GM23338 (cell line): ENCODE measurements around the gene LEAP2. TPM values are rescaled to one million over a fixed set of nuclear protein-coding genes. Genes with fewer than 3 reads are reported as not detected.
A peak's percentile ranks its signal among the peaks of the same experiment; 100 is the strongest.

Source experiments
- ATAC-seq: fragments of 200-7000 bp; cut with Tn5 transposase; 3 replicates; pipeline ENCODE4 v1.9.1; 2020
- DNase-seq: peaks from one replicate; pipeline ENCODE4 v3.0.0-alpha.2; 2015; ENCODE audit warnings: low spot score
- H2AFZ ChIP-seq: fragments of 200-600 bp; sonication (generic); 2 replicates; pipeline ENCODE4 v1.8.0; 2016; ENCODE audit warnings: antibody characterized with exemption, mild to moderate bottlenecking, moderate library complexity
- H3F3A ChIP-seq: fragments of 200-600 bp; sonication (generic); replicated peaks from 2 replicates; pipeline ENCODE4 v1.8.0; 2017; ENCODE audit warnings: antibody characterized with exemption, mixed run types, low read depth
- H3K27ac ChIP-seq: fragments of 200-600 bp; sonication (generic); 2 replicates; pipeline ENCODE4 v1.6.1; 2016; ENCODE audit warnings: low read depth
- H3K27me3 ChIP-seq: fragments of 200-600 bp; sonication (generic); 2 replicates; pipeline ENCODE4 v1.8.0; 2016; ENCODE audit warnings: mild to moderate bottlenecking, mixed run types, moderate library complexity; ENCODE audit not compliant: insufficient read depth
- H3K36me3 ChIP-seq: fragments of 200-600 bp; sonication (generic); 2 replicates; pipeline ENCODE4 v1.8.0; 2016; ENCODE audit warnings: mild to moderate bottlenecking; ENCODE audit not compliant: insufficient read depth
- H3K4me1 ChIP-seq: fragments of 200-600 bp; sonication (generic); 2 replicates; pipeline ENCODE4 v1.8.0; 2016; ENCODE audit warnings: mild to moderate bottlenecking, moderate library complexity; ENCODE audit not compliant: insufficient read depth
- H3K4me2 ChIP-seq: fragments of 200-600 bp; sonication (generic); 2 replicates; pipeline ENCODE4 v1.7.1; 2017; ENCODE audit warnings: mixed run types
- H3K4me3 ChIP-seq: fragments of 200-600 bp; sonication (generic); 2 replicates; pipeline ENCODE4 v1.6.1; 2016; ENCODE audit warnings: mixed run types
- H3K79me2 ChIP-seq: fragments of 200-600 bp; sonication (generic); replicated peaks from 2 replicates; pipeline ENCODE4 v1.8.0; 2017; ENCODE audit warnings: mild to moderate bottlenecking; ENCODE audit not compliant: insufficient read depth
- H3K9me2 ChIP-seq: fragments of 200-600 bp; sonication (generic); 2 replicates; pipeline ENCODE4 v1.8.0; 2017; ENCODE audit not compliant: insufficient read depth
- H4K20me1 ChIP-seq: fragments of 200-600 bp; sonication (generic); replicated peaks from 2 replicates; pipeline ENCODE4 v1.8.0; 2017; ENCODE audit warnings: mild to moderate bottlenecking; ENCODE audit not compliant: insufficient read depth
- H3K27ac Mint-ChIP-seq: 2 replicates; pipeline ENCODE4 v1.8.0; 2020; ENCODE audit warnings: inconsistent platforms, mild to moderate bottlenecking, moderate library complexity, mixed read lengths
- H3K27me3 Mint-ChIP-seq: 3 replicates; pipeline ENCODE4 v1.8.0; 2022; ENCODE audit warnings: low read depth, mild to moderate bottlenecking, moderate library complexity, mixed read lengths, inconsistent platforms; ENCODE audit not compliant: insufficient read depth, poor library complexity
- H3K36me3 Mint-ChIP-seq: 3 replicates; pipeline ENCODE4 v1.8.0; 2021; ENCODE audit warnings: low read depth, mild to moderate bottlenecking, inconsistent platforms, moderate library complexity, mixed read lengths
- H3K4me1 Mint-ChIP-seq: 3 replicates; pipeline ENCODE4 v1.8.0; 2020; ENCODE audit warnings: mild to moderate bottlenecking, inconsistent platforms, mixed read lengths
- H3K4me3 Mint-ChIP-seq: 3 replicates; pipeline ENCODE4 v1.8.0; 2021; ENCODE audit warnings: moderate library complexity, mild to moderate bottlenecking, inconsistent platforms, mixed read lengths
- H3K9me3 Mint-ChIP-seq: 3 replicates; pipeline ENCODE4 v1.8.0; 2020; ENCODE audit warnings: moderate library complexity, mild to moderate bottlenecking, inconsistent platforms, mixed read lengths
- CREB1 ChIP-seq: fragments of 250-450 bp; sonication (Bioruptor Pico); IDR thresholded peaks from 2 replicates; pipeline ENCODE4 v1.5.0; 2020; ENCODE audit warnings: low read depth, mild to moderate bottlenecking, moderate library complexity
- EZH2 ChIP-seq: fragments of 200-600 bp; sonication (generic); IDR thresholded peaks from one replicate; pipeline ENCODE4 v1.8.0; 2017; ENCODE audit warnings: antibody characterized with exemption, mild to moderate bottlenecking, low read depth; ENCODE audit not compliant: unreplicated experiment
- EZH2phosphoT487 ChIP-seq: fragments of 200-600 bp; sonication (generic); IDR thresholded peaks from one replicate; pipeline ENCODE4 v1.8.1; 2018; ENCODE audit warnings: antibody characterized with exemption; ENCODE audit not compliant: unreplicated experiment
- JUNB ChIP-seq: IDR thresholded peaks from one replicate; pipeline ENCODE4 v1.6.1; 2016; ENCODE audit warnings: antibody characterized with exemption; ENCODE audit not compliant: unreplicated experiment
- NANOG ChIP-seq: IDR thresholded peaks from 2 replicates; pipeline ENCODE4 v1.6.1; 2016; ENCODE audit warnings: antibody characterized with exemption, borderline replicate concordance
- STAT1 ChIP-seq: IDR thresholded peaks from one replicate; pipeline ENCODE4 v1.6.1; 2016; ENCODE audit warnings: antibody characterized with exemption; ENCODE audit not compliant: unreplicated experiment
- ZNF331 ChIP-seq: fragments of 250-450 bp; sonication (Bioruptor Pico); IDR thresholded peaks from 2 replicates; pipeline ENCODE4 v1.5.0; 2020; ENCODE audit warnings: low read depth, mild to moderate bottlenecking, moderate library complexity
- polyA plus RNA-seq: library from polyadenylated mRNA; unstranded; fragments of >200 nt; fragmentation: Nextera tagmentation; extraction: Ambion mirVana; gene quantifications from 2 replicates; pipeline ENCODE4 v1.2.1, GENCODE V29; 2016
- total RNA-seq: library from RNA; depleted of rRNA; stranded (reverse); fragments of >200 nt; shearing (Covaris generic); gene quantifications from 2 replicates; pipeline ENCODE4 v1.2.3, GENCODE V29; 2014
- TF ChIP-seq, protein P1 (sequence below): IDR thresholded peaks from one replicate; pipeline ENCODE4 v1.6.1; 2018; ENCODE audit warnings: antibody characterized with exemption; ENCODE audit not compliant: unreplicated experiment
- TF ChIP-seq, protein P2 (sequence below), 2 experiments: fragments of 200-600 bp in 1 of 2; sonication (generic) in 1 of 2; conservative IDR thresholded peaks; 2 replicates each; pipeline versions ENCODE4 v1.5.1 to v1.6.1; 2016 to 2017; ENCODE audit warnings: antibody characterized with exemption in 2 of 2, low read depth in 2 of 2, mild to moderate bottlenecking in 2 of 2, moderate library complexity in 1 of 2

The LEAP2 gene
- total and polyA plus RNA-seq, 2 experiments from 2014 or later: 1.5 to 1.8 TPM

DNA sequence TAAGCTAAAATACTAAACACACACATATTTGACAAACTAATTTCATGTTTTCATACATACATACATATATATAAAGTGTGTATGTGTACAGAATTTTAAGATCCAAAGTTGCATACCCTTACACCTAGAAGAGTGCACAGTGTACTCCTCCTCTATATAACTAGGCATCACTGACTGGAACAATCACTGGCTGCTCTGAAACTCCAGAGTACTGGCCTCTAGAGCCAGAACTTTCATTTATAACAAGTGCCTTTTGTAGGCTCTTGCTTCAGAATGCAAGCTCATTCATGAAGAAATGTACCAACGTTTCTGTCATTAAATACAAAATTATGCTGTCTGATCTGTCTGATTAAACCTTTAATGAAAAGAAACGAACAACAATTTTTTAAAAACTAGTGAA lies 4.0 kb downstream of the LEAP2 start:
- Mint-ChIP-seq H3K27ac (no peak overlapping the region), H3K4me1 (no peaks in the 10 kb centered on the region), H3K36me3 (peaks cover 26% of the 10 kb centered on the region), H3K9me3 (no peaks in the 10 kb centered on the region), H3K27me3 (peaks cover 5% of the 10 kb centered on the region), H3K4me3 (no peak overlapping the region)
- no peaks in the 10 kb centered on the region for H3K4me1 ChIP-seq
- no peak overlapping the region for H3K4me3 ChIP-seq
- no peaks in the 10 kb centered on the region for H3K27me3 ChIP-seq
- H3K79me2 ChIP-seq: no peaks in the 10 kb centered on the region
- no peak overlapping the region for H2AFZ ChIP-seq
- H3K4me2 ChIP-seq: no peak overlapping the region
- DNase-seq: no peak
- no peak for TF ChIP-seq EZH2
- no peaks in the 10 kb centered on the region for H3K9me2 ChIP-seq
- peaks cover 4% of the 10 kb centered on the region; the same call in 1 of the 2 replicates for H4K20me1 ChIP-seq
- peaks cover 12% of the 10 kb centered on the region; the same call in 1 of the 2 replicates for H3K36me3 ChIP-seq
- H3F3A ChIP-seq: no peaks in the 10 kb centered on the region
- ATAC-seq: no peak
- H3K27ac ChIP-seq: no peak overlapping the region

DNA sequence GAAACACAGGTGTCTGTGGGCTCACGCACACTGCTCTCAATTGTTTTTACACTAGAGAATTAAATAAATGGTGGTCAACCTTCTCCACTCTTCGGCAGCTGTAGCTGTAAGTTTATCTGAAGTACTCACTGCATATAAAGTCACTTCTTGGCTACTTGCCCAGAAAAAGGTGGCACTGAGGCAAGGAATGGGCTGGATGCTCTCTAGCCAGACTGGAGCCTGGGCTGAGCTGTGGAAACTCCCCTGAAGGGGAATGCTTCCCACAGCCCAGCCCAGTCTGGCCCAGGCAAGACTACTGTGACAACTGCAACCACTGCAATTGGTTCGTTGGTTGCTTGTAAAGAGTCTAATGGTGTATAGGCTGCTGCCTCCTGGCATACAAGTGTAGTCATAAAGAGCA lies 4.5 kb downstream of the LEAP2 start:
- no peak overlapping the region for H3K27ac Mint-ChIP-seq

DNA sequence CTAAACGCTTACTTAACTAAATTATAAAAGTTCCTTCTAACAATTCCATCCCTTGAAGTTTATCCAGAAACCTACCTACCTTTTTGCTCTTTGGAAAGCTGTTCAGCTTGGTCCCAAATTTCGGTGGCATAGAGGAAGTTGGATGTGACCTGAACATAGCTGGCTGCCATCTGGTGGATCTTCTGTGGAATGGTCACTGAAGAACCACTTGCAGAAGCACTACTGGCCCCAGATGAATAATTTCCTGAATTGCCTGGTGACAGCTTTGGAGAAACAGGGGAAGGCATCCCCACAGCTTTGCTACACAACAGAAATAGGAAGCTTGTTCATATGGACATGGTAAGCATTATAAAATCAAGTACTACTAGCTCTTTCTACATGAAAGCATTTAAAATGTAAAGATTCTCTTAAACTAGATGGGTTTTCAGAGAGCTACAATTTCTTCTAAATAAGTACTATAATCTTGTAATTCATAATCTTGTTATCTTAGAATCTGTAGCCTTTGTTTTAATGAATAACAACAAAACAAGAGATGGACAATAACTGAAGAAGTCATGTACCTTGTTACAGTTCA lies 9.9 kb downstream of the LEAP2 start:
- Histone ChIP-seq H3K9me2 (no peaks in the 10 kb centered on the region), H3K4me1 (no peaks in the 10 kb centered on the region), H3K4me3 (no peak overlapping the region), H3F3A (no peaks in the 10 kb centered on the region), H3K27me3 (no peaks in the 10 kb centered on the region), H3K36me3 (peaks cover 40% of the 10 kb centered on the region), H3K79me2 (no peaks in the 10 kb centered on the region), H4K20me1 (peaks cover 4% of the 10 kb centered on the region; the same call in 1 of the 2 replicates), H3K4me2 (no peak overlapping the region), H2AFZ (no peak overlapping the region), H3K27ac (no peak overlapping the region)
- H3K4me3 Mint-ChIP-seq: no peak overlapping the region
- H3K4me1 Mint-ChIP-seq: no peaks in the 10 kb centered on the region
- no peak overlapping the region for H3K27ac Mint-ChIP-seq
- ATAC-seq: peak; percentile 83
- peaks cover 64% of the 10 kb centered on the region for H3K36me3 Mint-ChIP-seq
- DNase-seq: peak; percentile 67
- H3K9me3 Mint-ChIP-seq: no peaks in the 10 kb centered on the region
- no peaks in the 10 kb centered on the region for H3K27me3 Mint-ChIP-seq
- TF ChIP-seq, protein P1, sequence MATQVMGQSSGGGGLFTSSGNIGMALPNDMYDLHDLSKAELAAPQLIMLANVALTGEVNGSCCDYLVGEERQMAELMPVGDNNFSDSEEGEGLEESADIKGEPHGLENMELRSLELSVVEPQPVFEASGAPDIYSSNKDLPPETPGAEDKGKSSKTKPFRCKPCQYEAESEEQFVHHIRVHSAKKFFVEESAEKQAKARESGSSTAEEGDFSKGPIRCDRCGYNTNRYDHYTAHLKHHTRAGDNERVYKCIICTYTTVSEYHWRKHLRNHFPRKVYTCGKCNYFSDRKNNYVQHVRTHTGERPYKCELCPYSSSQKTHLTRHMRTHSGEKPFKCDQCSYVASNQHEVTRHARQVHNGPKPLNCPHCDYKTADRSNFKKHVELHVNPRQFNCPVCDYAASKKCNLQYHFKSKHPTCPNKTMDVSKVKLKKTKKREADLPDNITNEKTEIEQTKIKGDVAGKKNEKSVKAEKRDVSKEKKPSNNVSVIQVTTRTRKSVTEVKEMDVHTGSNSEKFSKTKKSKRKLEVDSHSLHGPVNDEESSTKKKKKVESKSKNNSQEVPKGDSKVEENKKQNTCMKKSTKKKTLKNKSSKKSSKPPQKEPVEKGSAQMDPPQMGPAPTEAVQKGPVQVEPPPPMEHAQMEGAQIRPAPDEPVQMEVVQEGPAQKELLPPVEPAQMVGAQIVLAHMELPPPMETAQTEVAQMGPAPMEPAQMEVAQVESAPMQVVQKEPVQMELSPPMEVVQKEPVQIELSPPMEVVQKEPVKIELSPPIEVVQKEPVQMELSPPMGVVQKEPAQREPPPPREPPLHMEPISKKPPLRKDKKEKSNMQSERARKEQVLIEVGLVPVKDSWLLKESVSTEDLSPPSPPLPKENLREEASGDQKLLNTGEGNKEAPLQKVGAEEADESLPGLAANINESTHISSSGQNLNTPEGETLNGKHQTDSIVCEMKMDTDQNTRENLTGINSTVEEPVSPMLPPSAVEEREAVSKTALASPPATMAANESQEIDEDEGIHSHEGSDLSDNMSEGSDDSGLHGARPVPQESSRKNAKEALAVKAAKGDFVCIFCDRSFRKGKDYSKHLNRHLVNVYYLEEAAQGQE: no peak
- TF ChIP-seq EZH2 (no peak), JUNB (no peak), ZNF331 (CRISPR knock-in tag) (no peak)
- TF ChIP-seq, protein P2, sequence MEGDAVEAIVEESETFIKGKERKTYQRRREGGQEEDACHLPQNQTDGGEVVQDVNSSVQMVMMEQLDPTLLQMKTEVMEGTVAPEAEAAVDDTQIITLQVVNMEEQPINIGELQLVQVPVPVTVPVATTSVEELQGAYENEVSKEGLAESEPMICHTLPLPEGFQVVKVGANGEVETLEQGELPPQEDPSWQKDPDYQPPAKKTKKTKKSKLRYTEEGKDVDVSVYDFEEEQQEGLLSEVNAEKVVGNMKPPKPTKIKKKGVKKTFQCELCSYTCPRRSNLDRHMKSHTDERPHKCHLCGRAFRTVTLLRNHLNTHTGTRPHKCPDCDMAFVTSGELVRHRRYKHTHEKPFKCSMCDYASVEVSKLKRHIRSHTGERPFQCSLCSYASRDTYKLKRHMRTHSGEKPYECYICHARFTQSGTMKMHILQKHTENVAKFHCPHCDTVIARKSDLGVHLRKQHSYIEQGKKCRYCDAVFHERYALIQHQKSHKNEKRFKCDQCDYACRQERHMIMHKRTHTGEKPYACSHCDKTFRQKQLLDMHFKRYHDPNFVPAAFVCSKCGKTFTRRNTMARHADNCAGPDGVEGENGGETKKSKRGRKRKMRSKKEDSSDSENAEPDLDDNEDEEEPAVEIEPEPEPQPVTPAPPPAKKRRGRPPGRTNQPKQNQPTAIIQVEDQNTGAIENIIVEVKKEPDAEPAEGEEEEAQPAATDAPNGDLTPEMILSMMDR (conservative IDR thresholded peaks at IDR 0.05; ENCODE audit: low read depth in 2 of 2): peak; percentile 60 to 73

More for the DNA sequence above, 4.5 kb downstream of the LEAP2 start:
- no peak overlapping the region for H3K4me3 ChIP-seq
- no peaks in the 10 kb centered on the region for H3K4me1 ChIP-seq
- no peaks in the 10 kb centered on the region for H3K79me2 ChIP-seq
- Mint-ChIP-seq H3K36me3 (peaks cover 30% of the 10 kb centered on the region; the same call in 2 of the 3 replicates), H3K4me3 (no peak overlapping the region), H3K4me1 (no peaks in the 10 kb centered on the region), H3K27me3 (peaks cover 1% of the 10 kb centered on the region), H3K9me3 (no peaks in the 10 kb centered on the region)
- no peaks in the 10 kb centered on the region for H3F3A ChIP-seq
- peaks cover 13% of the 10 kb centered on the region; the same call in 1 of the 2 replicates for H3K36me3 ChIP-seq
- H3K9me2 ChIP-seq: no peaks in the 10 kb centered on the region
- ATAC-seq (no peak), DNase-seq (no peak)
- no peak overlapping the region for H2AFZ ChIP-seq
- TF ChIP-seq CREB1 (CRISPR knock-in tag): no peak
- TF ChIP-seq, protein P1: no peak
- TF ChIP-seq JUNB: no peak
- TF ChIP-seq STAT1: no peak
- no peak for TF ChIP-seq EZH2phosphoT487
- TF ChIP-seq NANOG: no peak
- H4K20me1 ChIP-seq: peaks cover 4% of the 10 kb centered on the region; the same call in 1 of the 2 replicates
- H3K27me3 ChIP-seq: no peaks in the 10 kb centered on the region
- no peak overlapping the region for H3K4me2 ChIP-seq
- H3K27ac ChIP-seq: no peak overlapping the region
